Psoas muscle (tissue), 8 donors: ENCODE results near the gene ST3GAL2. TPM values are rescaled to one million over a fixed set of nuclear protein-coding genes. Genes with fewer than 3 reads are reported as not detected.
"Not testable (repeated sequence)": the region's sequence is repeated elsewhere in the genome, so short reads cannot be mapped to it uniquely, and the experiment has no call there.

Experiments used
- ATAC-seq, 4 donors: fragments of 200-7000 bp; cut with Tn5 transposase; one replicate each; pipeline ENCODE4 v1.9.1; 2020; ENCODE audit warnings: moderate library complexity in 3 of 4, mild to moderate bottlenecking in 2 of 4
- DNase-seq, 2 donors: peaks; one replicate each; pipeline ENCODE4 v3.0.0-alpha.2; 2020
- H3K27ac ChIP-seq: fragments of 200-600 bp; one replicate; pipeline ENCODE4 v1.8.0; 2022
- H3K27me3 ChIP-seq, 3 donors: fragments of 200-600 bp in 1 of 3; one replicate each; pipeline versions ENCODE4 v1.6.1 to v1.8.0; 2013 to 2022; ENCODE audit warnings: low read length in 2 of 3, mild to moderate bottlenecking in 2 of 3, moderate library complexity in 1 of 3; ENCODE audit not compliant: insufficient read depth in 3 of 3
- H3K36me3 ChIP-seq, 2 donors: fragments of 200-600 bp in 1 of 2; one replicate each; pipeline versions ENCODE4 v1.6.1 to v1.8.0; 2013 to 2022; ENCODE audit warnings: low read depth in 1 of 2, mild to moderate bottlenecking in 1 of 2, moderate library complexity in 1 of 2; ENCODE audit not compliant: insufficient read depth in 1 of 2
- H3K4me1 ChIP-seq: fragments of 200-600 bp; one replicate; pipeline ENCODE4 v1.8.0; 2022
- H3K4me3 ChIP-seq: fragments of 200-600 bp; one replicate; pipeline ENCODE4 v1.8.0; 2022; ENCODE audit warnings: mild to moderate bottlenecking
- H3K9me3 ChIP-seq: fragments of 200-600 bp; one replicate; pipeline ENCODE4 v1.8.0; 2022
- WGBS, 3 donors: extraction: QIAGEN DNeasy Blood & Tissue Kit; methylation state at CpG; one replicate each; pipeline versions ENCODE4 v1.1.6 to v1.1.7; 2013; 5-methylcytosine and 5-hydroxymethylcytosine counted together
- intact Hi-C, 2 donors: fragments of 100-400 bp; cut with DNase I; formaldehyde crosslinking; loops; one replicate each; pipeline versions ENCODE4 v1.11.0 to v1.14.2; 2022
- polyA plus RNA-seq, 3 donors: library from polyadenylated mRNA; stranded (reverse); fragments of 200-250 nt; gene quantifications; one replicate each; pipeline ENCODE4 v1.2.3, GENCODE V29; 2013
- total RNA-seq, 4 donors: library from RNA; stranded (reverse); fragmentation: NEBNext Ultra II Directional in 2 of 4; extraction: Animal tissue kit (Norgen Biotek cat#: 25700) in 2 of 4; gene quantifications; one replicate each; pipeline versions ENCODE4 v1.2.1 to v1.2.4, GENCODE V29; 2021 to 2023
- TF ChIP-seq, protein P1 (sequence below): fragments of 200-600 bp; IDR thresholded peaks from one replicate; pipeline ENCODE4 v1.8.0; 2022; ENCODE audit warnings: antibody characterized with exemption
- donor health status: healthy with polysubstance abuse.
- donor health status: DM: no; HTN: no; CAD: no; lungs with moderate emphysema.
- donor health status: Bipolar disorder and iron deficiency.
- donor health status: healthy.
- donor health status: DM: yes; HTN: yes; CAD: no.
- donor health status: DM: no; HTN: no; CAD: no.
- donor health status: DM: no; HTN: no; CAD: no.
- donor health status: DM: yes; HTN: yes; CAD: no.

ST3GAL2 gene
- total and polyA plus RNA-seq, 7 donors: 7.0 to 33.0 (median 19.8) TPM

DNA sequence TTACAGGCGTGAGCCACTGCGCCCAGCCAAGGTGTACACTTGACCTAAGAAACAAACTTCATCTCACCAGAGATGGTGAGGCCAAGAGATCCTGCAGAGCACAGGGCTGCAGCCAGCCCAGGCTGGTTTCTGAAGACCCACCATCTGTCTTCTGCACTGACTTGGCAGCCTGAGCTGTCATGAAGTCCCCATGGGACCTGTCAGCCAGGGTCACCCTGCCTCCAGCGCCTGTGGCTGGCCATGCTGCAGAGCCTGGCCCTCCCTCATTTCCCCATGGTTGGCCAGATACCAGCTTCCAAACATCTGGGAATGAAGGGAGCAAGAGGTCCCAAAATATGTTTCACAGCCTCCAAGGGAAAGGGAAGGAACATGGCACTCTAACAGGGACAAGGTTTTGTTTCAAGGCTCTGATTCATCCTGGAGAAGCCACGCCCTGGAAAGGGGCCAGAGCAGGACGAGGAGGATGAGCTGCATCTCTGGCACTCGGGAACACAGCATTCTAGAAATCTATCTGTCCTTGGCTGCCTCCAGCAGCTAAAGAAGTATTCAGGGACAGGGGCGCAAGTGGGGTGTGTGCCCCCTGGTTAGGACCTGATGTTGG is 46.9 kb downstream of the ST3GAL2 start:
- TF ChIP-seq, protein P1, sequence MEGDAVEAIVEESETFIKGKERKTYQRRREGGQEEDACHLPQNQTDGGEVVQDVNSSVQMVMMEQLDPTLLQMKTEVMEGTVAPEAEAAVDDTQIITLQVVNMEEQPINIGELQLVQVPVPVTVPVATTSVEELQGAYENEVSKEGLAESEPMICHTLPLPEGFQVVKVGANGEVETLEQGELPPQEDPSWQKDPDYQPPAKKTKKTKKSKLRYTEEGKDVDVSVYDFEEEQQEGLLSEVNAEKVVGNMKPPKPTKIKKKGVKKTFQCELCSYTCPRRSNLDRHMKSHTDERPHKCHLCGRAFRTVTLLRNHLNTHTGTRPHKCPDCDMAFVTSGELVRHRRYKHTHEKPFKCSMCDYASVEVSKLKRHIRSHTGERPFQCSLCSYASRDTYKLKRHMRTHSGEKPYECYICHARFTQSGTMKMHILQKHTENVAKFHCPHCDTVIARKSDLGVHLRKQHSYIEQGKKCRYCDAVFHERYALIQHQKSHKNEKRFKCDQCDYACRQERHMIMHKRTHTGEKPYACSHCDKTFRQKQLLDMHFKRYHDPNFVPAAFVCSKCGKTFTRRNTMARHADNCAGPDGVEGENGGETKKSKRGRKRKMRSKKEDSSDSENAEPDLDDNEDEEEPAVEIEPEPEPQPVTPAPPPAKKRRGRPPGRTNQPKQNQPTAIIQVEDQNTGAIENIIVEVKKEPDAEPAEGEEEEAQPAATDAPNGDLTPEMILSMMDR: no peak
- ATAC-seq (peak; percentile 77 to 87 (median 80)), DNase-seq (peak; percentile 90 to 94)
- H3K4me3 ChIP-seq: no peak overlapping the region
- no peaks in the 10 kb centered on the region for H3K9me3 ChIP-seq
- peaks cover 20% of the 10 kb centered on the region for H3K4me1 ChIP-seq
- peaks cover 0 to 33% of the 10 kb centered on the region in 2 donors for H3K36me3 ChIP-seq
- peak overlapping the region; percentile 80 for H3K27ac ChIP-seq
- 49 to 61% (median 54%) methylated on average over 7 of the region's 7 CpGs for whole genome bisulfite sequencing, 3 donors
- H3K27me3 ChIP-seq: no peaks in the 10 kb centered on the region
- intact Hi-C loops: loop anchor here (5.0 kb wide), 4 partner anchors 35 to 255 kb away; partner anchors contain the start of gene IL34 (in 1 of the 2)

DNA sequence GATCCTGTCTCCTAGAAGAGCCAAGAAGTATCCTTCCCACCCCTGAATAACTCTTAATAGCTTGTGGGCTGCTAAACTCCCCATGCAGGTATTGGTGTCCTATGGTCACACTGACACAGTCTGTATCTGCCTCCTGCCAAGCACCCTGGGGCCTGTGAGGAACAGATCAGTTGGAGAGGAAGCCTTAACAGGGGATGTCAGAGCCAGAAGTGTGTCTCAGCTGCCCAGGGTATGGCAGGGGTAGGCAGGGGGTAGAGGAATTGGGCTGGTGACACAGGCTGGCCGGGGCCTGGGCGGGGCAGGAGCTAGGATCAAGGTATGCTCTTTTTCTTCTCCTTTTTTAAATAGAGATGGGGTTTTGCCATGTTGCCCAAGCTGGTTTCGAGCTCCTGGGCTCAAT is 47.5 kb downstream of the ST3GAL2 start:
- WGBS, 3 donors: 93 to 97% (median 96%) methylated on average over 3 of the region's 3 CpGs

DNA sequence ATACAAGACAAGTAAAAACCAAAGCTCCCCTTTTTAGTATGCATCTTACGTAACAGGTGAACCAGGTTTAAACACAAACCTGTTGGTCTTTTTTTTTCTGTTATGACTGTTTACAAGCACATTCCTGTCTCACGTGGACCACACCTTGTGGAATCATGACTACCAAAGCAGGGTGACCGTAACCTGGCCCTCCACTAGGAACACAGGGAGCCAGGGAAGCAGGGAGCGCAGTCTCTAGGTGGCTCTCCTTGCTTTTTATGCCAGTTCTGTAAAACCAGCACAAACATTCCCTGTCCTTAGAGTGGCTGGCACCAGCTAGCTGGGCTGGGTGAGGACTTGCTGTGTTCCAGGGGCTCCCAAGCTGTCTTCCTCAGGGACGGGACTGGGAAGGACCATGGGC is 48.1 kb downstream of the ST3GAL2 start:
- no peaks in the 10 kb centered on the region for H3K27me3 ChIP-seq
- TF ChIP-seq, protein P1: no peak
- DNase-seq (no peak), ATAC-seq (no peak)
- no peaks in the 10 kb centered on the region for H3K9me3 ChIP-seq
- H3K4me3 ChIP-seq: no peak overlapping the region
- intact Hi-C loops: loop anchor here (5.0 kb wide), 4 partner anchors 37 to 257 kb away; partner anchors contain the start of gene IL34 (in 1 of the 2)
- H3K27ac ChIP-seq: peak overlapping the region; percentile 80
- peaks cover 0 to 27% of the 10 kb centered on the region in 2 donors for H3K36me3 ChIP-seq
- WGBS, 3 donors: 94 to 95% (median 94%) methylated on average over 5 of the region's 5 CpGs
- H3K4me1 ChIP-seq: peaks cover 29% of the 10 kb centered on the region

More for the DNA sequence above, 47.5 kb downstream of the ST3GAL2 start:
- H3K9me3 ChIP-seq: no peaks in the 10 kb centered on the region
- no peak overlapping the region for H3K4me3 ChIP-seq
- ATAC-seq (no peak), DNase-seq (no peak)
- no peaks in the 10 kb centered on the region for H3K27me3 ChIP-seq
- TF ChIP-seq, protein P1: no peak
- H3K27ac ChIP-seq: peak overlapping the region; percentile 80
- peaks cover 0 to 29% of the 10 kb centered on the region in 2 donors for H3K36me3 ChIP-seq
- H3K4me1 ChIP-seq: peaks cover 22% of the 10 kb centered on the region
- intact Hi-C loops: loop anchor here (5.0 kb wide), 4 partner anchors 36 to 256 kb away; partner anchors contain the start of gene IL34 (in 1 of the 2)

DNA sequence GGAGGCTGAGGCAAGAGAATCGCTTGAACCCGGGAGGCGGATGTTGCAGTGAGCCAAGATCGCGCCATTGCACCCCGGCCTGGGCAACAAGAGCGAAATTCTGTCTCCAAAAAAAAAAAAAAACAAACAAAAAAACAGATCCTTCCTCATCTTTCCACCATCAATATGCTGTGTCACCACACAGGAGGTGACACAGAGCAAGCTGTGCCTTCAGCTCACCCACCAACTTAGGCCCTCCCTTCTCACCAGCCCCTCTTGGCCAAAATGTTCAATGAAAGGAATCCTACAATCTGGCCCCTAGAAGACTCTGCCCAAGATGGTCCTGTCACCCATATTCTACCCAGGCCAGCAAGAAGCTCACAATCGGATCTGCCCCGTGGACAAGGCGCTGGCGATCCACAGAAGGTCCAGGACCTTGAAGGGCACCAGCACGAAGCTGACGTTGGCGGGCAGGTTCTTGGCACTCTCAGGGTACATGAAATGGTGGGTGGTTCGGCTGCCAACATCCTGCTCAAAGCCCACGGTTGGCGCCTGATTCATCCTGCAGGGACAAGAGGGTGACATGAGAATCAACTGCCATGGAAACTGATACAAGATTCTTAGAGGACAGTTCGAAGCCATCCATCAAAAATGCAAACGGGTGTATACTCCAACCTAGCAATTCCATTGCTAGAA is 50.8 kb downstream of the ST3GAL2 start:
- ATAC-seq (peak in 3 of 4 donors; percentile 31 to 33 (median 32)), DNase-seq (peak; percentile 43 to 75)
- peaks cover 0 to 18% of the 10 kb centered on the region in 2 donors for H3K36me3 ChIP-seq
- peaks cover 32% of the 10 kb centered on the region for H3K4me1 ChIP-seq
- H3K27ac ChIP-seq: peak overlapping the region; percentile 93
- no peaks in the 10 kb centered on the region for H3K9me3 ChIP-seq
- no peaks in the 10 kb centered on the region for H3K27me3 ChIP-seq
- 64 to 86% (median 67%) methylated on average over 19 of the region's 19 CpGs for WGBS, 3 donors
- H3K4me3 ChIP-seq: no peak overlapping the region
- intact Hi-C loops: no loop called here
- TF ChIP-seq, protein P1: no peak

DNA sequence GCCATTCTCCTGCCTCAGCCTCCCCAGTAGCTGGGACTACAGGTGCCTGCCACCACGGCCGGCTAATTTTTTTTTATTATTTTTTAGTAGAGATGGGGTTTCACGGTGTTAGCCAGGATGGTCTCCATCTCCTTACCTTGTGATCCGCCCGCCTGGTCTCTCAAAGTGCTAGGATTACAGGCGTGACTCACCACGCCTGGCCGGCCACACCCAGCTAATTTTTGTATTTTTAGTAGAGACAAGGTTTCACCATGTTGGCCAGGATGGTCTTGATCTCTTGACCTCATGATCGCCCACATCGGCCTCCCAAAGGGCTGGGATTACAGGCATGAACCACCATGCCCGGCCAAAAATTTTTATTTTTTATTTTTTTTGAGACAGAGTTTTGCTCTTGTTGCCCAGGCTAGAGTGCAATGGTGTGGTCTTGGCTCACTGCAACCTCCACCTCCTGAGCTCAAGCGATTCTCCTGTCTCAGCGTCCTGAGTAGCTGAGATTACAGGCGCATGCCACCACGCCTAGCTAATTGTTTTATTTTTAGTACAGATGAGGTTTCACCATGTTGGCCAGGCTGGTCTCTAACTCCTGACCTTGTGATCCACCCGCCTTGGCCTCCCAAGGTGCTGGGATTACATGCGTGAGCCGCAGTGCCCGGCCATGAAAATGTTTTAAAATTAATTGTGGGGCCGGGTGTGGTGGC is 52.5 kb downstream of the ST3GAL2 start:
- intact Hi-C loops: not testable (repeated sequence)

More for the DNA sequence above, 52.5 kb downstream of the ST3GAL2 start:
- not testable (repeated sequence) for H3K9me3 ChIP-seq, H3K4me3 ChIP-seq, H3K27me3 ChIP-seq
- peaks cover 22% of the 10 kb centered on the region for H3K4me1 ChIP-seq
- ATAC-seq: peak; percentile 72 to 82 (median 80)
- peak overlapping the region; percentile 93 for H3K27ac ChIP-seq
- DNase-seq: peak; percentile 42 to 82
- WGBS, 3 donors: 34 to 51% (median 38%) methylated on average over 20 of the region's 20 CpGs
- peaks cover 0 to 20% of the 10 kb centered on the region in 2 donors for H3K36me3 ChIP-seq
